Stomach (tissue), 4 donors: ENCODE measurements around the gene NPAS3.

Experiments
- CTCF ChIP-seq, 7 experiments: fragments of 450-650 bp in 4 of 7; fragments of 200-600 bp in 3 of 7; sonication (generic) in 3 of 7; IDR thresholded peaks; one replicate each; pipeline ENCODE4 v1.5.1; 2016 to 2019; ENCODE audit warnings: antibody characterized with exemption in 7 of 7, control low read depth in 2 of 7, mild to moderate bottlenecking in 1 of 7
- EP300 ChIP-seq: sonication (generic); formaldehyde crosslinking; IDR thresholded peaks from one replicate; pipeline ENCODE4 v1.6.1; 2017; ENCODE audit warnings: antibody characterized with exemption

- TF ChIP-seq CTCF (IDR thresholded peaks at IDR 0.05) (no peak), EP300 (no peak)
Observed at GRCh38 chr14:33657476-33657875, 718.8 kb downstream of the NPAS3 start.
